Measurements from ENCODE around the gene KRTAP10-5.

- TF ChIP-seq AFF4 (CRISPR knock-in tag; IDR thresholded peaks at IDR 0.05; ENCODE audit: borderline replicate concordance) = no peak
- no peak for TF ChIP-seq E2F1 (CRISPR knock-in tag; IDR thresholded peaks at IDR 0.05)
- TF ChIP-seq MAX (CRISPR knock-in tag; IDR thresholded peaks at IDR 0.05) = no peak
- TF ChIP-seq ZBTB43 (CRISPR knock-in tag; IDR thresholded peaks at IDR 0.05) = no peak
- no peak for TF ChIP-seq FOXP1 (CRISPR knock-in tag; IDR thresholded peaks at IDR 0.05; ENCODE audit: borderline replicate concordance)
These were observed 14.0 kb downstream of the KRTAP10-5 start for GRCh38 chr21:44566403-44566802.
